Inflammatory macrophage (primary cell): ENCODE results near the gene ALDH9A1.
A peak's percentile ranks its signal among the peaks of the same experiment; 100 is the strongest.
"Not testable (repeated sequence)": the region's sequence is repeated elsewhere in the genome, so short reads cannot be mapped to it uniquely, and the experiment has no call there.

Experiments
- DNase-seq, 2 donors: peaks; one replicate each; pipeline ENCODE4 v3.0.0-alpha.2; 2020 to 2022

ALDH9A1 gene

DNA sequence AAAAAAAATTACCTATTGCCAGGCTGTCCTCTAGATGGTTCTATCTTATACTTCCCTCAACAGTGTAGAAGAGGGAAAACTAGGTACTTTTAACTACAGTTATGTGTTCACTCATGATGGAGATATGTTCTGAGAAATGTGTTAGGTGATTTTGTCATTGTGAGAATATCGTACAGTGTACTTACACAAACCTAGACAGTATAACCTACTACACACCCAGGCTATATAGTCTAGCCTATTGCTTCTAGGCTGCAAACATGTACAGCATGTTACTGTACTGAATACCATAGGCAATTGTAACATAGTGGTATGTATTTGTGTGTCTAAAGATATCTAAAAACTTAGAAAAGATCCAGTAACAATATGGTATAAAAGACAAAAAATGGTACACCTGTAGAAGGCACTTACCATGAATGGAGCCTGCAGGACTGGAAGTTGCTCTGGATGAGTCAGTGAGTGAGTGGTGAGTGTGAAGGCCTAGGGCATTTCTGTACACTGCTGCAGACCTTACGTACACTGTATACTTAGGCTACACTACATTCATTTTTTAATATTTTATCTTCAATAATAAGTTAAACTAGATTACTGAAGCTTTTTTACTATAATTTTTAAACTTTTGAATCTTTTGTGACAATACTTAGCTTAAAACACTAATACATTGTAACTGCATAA lies 54.2 kb downstream of the ALDH9A1 start:
- DNase-seq, result no peak

DNA sequence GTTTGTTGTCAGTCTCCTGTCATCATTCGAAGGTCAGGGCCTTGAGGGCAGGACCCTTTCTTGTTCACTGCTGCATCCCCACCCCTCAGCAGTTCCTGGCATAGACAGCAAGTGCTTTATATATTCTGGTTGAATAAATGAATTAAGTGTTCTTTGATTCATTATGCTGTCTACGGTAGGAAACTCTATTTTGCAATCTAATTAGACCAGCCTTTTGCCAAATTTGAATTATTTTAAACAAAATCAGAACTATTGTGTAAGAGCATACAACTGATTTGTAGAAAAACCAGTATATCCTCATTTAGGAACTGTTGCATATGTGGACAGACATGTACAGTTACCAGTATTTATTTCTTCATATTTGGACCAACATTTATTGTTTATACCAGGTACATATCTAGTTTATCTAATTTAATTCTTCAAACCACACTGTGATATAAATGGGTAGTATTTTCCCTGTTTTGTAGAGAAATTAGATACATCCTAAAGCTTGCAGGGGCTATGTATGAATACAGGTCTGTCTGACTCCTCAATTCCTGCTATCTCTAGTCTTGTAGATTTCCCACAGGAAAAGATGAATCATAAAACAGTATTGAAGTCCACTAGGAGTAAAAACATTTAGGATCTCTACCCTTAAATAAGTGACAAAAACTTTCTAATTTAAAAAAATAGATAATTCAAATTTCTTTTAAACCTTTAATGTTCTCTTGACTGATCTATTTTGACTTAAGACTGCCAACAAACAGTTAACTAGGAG lies 57.0 kb downstream of the ALDH9A1 start:
- peak in 1 of 2 donors; percentile 21 for DNase-seq

DNA sequence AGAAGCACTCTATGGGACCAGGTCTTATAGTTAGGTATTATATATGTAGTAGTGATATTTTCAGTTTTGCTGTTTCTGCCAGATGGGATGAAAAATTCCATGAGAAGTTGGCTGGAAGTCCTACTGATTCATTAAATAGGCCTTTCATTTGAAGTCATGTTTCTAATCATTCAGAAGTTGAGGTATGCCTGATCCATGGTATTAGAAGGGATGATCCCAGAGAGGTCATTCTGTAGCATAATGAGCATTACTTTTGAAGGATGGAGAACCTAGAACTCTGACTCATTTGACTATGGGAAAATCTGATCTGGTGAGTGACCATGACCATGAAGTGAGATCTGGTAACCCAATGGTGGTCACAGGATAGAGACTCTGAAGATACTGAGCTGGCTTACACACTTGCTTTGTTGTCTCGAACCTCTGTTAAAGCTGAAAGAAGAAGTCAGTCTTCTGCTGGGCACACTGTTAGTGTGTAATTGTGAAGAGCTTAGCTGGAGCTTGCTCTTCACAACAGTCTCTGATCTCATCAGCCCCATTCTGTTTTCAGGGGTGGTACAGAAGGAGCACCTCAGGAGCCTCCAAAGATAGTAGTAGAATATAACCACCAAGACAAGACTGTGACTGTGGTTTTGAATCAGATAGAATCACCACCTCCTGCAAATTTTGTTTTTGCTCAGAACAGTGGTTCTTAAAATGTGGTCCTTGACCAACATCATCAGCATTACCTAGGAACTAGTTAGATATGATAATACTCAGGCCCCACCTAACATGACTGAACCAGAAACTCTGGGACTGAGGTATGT lies 58.3 kb downstream of the ALDH9A1 start:
- no peak for DNase-seq

DNA sequence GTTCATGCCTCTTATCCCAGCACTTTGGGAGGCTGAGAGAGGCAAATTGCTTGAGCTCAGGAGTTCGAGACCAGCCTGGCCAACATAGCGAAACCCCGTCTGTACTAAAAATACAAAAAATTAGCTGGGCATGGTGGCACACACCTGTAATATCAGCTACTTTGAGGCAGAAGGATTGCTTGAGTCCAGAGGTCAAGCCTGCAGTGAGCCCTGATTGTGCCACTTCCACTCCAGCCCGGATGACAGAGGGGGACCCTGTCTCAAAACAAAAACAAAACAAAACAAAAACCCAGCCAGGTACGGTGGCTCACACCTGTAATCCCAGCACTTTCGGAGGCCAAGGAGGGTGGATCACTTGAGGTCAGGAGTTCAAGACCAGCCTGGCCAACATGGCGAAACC lies 60.2 kb downstream of the ALDH9A1 start:
- DNase-seq, result not testable (repeated sequence)

DNA sequence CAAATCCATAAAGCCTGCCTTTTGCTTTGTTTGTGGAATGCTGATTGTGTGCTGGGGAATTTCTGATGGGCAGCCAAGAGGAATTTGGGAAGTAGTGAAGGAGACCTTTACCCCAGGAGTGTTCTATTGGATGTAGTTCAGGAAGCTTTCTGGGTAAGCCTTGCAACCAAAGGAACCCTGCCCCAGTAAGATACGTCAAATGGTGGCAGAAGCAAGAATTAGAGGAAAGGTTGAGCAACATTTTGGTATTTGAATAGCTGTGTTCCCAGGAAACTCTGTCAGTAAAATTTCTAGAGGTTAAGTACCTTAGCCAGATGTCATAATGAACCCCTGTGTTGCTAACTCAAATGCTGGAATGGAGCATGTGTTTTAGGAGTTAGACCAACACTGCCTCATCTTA lies 60.9 kb downstream of the ALDH9A1 start:
- no peak for DNase-seq

DNA sequence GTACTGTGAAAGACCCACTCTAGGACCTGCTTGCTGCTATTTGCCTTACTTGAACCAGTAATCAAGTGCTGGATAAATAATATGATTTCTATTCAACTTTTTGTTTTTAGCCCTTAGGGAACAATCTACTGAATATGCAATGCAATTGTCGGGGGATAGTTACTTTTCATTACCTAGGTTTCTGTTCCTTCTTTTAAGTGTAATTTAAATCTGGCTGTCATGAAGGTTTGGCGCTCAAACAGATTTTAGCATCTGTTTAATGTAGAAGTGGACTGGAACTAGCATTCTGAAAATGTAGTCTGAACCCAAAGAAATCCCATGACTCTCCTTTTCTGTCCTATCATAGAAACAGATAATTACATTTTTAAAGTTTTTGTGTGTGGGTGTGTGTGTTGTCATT lies 62.5 kb downstream of the ALDH9A1 start:
- DNase-seq, result peak; percentile 13 to 24

DNA sequence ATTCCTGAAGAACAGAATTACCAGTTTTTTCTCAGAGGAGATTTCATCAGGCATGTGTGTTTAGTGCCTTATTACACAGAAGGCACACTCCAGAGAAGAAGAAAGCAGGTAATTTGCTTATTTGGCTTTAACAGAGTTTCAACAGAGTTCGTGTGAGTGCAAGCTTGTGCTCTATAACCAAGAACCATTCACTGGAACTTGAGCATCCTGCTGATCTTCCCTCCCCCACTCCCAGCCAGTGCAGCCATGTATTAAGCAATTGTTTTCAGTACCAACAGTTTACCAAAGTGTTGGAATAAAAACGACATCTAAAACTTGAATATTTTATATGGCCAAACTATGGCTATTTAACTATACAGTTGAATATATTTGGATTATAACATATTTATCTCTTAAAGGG lies 63.0 kb downstream of the ALDH9A1 start:
- no peak for DNase-seq

DNA sequence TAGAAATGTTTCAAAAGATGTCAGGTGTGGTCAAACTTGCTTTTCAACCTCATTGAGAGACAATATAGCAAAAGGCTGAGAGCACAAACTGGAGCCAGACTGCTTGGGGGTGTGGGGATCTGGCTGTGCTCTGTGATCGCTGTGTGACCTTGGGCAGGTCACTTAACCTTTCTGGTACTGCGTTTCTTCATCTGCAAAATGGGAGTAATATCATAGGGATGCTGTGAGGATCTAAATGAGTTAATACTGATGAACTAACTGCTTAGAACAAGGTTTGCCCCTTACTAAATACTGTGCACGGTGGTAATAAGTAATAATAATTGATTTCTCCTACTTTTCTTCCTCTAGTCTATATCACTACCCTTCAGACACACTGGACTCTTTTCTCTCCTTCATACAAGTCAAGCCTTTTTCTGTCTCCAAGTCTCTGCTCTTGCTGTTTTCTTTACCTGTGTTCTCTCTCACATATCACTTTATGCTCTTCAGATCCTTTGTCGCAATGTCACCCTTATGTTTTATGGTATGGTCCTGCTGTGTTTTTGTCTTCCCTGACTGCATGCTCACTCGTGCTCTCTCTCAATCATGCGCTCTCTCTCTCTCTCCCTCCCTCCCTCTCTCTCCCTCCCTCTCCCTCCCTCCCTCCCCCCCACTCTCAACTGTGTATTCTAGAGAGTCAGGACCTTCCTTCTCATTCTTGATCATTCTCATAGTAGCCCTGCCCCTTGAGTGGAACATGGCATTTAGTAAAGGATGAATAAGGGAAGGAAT lies 64.0 kb downstream of the ALDH9A1 start:
- DNase-seq, result no peak

DNA sequence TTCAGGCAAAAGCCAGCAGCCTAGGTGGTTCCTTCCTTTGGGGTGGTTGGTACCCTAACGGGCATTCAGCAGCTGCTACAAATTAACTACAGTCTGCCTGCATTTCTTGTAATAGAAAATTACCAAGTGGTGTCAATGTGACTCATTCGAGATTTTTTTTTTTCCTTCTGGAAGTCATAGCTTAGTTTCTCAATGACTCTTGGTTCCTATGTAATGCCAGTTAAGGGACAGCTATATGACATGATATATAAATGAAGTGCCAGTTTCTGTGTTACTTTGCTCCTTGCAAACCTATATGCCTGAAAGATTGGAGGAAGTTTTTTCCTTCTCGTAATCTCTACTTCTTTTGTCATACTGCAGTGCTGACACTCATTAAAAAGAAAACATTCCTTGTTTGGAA lies 64.7 kb downstream of the ALDH9A1 start:
- peak; percentile 43 to 72 for DNase-seq

DNA sequence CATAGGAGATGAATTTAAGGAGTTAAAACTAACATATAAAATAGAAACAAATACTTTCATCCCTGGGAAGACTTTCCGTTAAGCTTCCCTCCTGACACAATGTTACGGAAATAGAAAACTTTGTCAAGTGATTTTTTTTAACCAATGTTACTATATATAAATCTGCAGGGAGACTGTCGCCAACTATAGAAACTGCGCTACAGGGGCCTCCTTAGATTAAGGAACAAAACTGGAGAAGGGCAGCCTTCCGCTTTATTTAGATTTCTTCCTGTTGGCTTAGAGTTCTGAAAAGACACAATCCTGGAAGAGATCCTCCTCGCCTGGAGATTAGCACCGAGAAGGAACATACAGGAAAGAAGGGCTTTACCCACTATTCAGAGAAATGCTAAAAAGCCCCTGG lies 65.9 kb downstream of the ALDH9A1 start:
- peak; percentile 66 to 70 for DNase-seq

DNA sequence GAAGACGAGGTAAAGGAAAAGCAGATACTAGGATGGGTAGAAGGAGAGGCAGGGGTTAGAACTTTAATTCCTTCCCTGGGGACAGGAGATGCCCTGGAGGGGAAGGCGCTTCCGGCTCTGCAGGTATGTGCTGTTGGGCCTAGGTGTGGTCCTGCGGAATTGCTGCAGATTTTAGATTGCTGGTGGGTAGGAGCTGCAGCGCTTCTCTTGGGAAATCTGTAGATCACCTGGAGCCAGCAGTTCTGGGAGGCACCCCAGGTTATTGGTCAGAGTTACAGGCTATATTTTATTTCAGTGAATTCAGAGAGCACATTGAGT lies 66.3 kb downstream of the ALDH9A1 start:
- DNase-seq, result no peak

DNA sequence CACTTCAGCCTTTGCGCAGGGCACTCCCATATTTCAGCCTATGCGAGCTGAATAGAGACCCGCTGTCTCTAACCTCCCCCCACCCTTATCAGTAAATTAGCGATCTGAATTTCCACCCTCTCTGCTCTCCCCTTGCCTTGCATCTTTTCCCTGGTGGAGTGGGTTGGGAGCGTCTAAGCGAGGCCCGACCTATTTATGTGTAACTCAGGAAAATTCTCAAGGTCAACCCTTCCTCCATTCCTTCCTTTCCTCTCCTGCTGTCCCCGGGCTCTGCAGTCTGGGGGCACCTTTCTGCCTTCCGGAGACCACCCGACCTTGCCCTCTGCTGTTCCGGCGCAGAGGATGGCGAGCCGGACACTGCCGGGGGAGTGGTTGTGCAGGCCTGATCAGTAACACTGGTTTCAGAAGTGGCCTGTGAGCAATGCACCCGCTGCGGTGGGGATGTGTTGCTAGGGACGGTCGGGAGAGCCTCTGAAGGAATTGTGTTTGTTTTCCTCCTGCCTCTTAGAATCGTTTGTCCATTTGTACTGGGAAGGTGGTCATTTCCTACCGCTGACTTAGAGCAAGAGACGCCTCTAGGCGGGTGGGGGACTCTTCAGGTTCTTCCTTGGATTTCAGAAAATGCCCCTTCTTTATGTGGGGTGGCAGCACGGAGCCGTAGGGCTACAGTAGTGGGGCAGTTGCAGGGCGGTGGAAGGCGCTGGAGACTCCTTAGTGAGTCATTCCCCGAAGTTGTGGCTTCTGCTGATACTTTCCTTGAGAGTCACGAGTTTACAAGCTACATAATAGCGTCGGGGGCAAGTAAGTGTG lies 66.8 kb downstream of the ALDH9A1 start:
- peak; percentile 71 to 79 for DNase-seq

DNA sequence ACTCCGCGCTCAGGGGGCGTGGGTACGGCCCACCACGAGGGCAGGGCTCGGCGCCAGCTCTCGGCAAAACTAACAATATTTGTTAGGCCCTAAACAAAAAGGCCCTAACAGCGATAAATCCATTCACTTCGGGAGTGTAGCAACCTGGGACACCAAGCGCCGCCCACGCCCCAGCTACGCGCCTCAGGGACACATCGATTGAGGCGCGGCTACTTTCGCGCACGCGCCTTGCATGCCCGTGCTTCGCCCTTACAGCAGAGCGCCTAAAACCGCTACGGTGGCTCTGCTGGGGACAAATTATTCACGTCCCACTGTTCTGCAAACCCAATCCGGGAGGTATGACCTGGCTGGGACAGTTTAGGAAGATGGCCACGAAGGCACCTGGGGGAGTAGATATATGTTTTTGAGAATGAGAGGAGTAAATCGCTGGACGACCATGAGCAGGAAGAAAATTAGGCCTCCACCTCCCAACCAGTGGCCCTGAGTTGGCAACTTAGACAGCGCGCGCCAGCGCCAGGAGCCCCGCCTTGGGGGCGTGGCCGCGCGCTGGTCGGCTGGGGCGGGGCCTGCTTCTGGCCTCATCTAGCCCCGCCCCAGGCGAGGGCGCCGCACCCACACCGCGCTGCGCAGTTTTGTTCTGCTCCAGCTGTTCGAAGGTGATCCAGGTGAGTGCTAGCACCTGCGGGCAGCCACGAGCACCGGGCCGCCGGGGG lies 67.6 kb downstream of the ALDH9A1 start, which contains the start of gene MGST3:
TSS of gene MGST3 (plus strand) at position 606 of the 713 bp plus-strand sequence. CDS start 18,614 bp downstream, outside the sequence.
- DNase-seq, result peak; percentile 96 to 99

DNA sequence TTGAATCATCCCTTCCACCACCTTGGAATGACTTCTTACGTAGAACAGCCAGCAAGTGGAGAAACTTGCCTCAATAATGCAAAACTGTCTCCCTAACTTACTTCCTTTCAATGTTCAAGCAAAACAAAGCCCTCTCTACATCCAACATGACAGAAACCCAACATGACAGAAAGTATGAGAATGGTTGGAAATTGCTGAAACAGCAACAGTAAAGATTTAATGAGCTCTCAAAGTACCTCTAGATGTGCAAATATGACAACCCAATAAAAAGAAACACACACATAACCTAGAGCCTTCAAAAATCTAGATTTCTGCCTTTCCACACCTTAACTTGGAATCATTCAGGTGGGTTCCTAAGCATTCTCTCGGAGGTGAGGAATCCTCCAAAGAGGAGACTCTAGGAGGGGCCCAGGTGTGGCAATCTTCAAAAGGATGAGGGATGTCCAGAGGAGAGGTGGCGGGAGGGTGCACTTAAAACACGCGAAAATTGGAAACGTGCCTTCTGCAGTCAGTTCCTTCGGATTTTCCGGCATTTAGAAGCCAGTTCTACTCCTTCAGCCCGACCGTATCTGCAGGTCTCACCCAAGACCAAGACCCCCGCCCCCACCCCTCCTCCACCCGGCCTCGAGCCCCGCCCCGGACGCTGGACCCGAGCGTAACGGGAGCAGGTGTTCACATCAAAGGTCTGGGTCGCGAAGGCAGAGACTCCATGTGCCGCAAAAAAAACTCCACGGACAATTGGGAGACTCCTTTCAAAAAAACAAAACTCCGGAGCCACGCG lies 68.3 kb downstream of the ALDH9A1 start:
- no peak for DNase-seq

DNA sequence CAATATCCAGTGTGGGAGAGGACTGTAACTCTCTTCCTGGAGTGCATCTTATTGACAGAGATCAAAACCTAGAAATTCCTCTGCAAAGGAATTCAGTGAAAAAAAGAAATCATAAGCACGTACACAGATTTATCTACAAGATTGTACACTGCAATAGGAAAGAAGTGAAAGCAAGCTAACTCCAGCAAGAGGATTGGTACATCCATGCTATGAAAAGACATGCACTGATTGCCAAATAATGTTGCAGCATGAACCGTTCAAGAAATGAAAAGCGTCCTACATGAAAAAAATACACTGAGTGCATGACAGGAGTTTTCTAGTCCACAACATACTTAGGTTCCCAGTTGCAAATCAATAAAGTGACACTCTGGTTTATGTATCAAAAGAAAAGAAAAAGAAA lies 69.2 kb downstream of the ALDH9A1 start:
- DNase-seq, result peak; percentile 45 to 76

DNA sequence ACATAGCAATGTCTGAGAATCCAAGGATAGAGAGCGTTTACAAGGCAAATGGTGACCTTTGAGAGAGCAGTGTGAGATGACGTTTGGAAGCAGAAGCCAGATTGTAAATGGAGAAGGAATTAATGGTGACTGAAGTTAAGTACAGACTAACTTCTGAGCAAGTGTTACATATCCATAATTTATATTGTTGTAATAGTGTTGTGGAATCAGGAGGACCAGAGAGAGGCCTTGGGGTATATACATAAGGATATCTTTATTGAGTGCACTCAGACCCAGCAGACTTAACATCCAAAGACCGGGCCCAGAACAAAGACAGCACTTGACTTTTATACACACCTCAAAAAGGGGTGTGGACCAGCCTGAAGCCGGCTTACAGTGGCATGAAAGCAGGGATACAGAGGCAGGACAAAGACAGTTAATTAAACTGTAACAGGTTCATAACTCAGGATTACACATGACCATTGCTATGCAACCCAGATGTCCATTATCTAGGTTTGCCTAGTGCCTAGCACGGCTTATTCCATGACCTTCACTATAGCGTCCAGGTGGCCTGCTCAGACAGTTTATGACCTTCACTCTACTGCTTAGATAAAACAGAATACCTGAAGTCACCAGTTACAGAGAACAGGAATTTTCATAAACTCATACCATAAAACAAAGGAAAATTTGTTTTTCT lies 70.1 kb downstream of the ALDH9A1 start:
- DNase-seq, result no peak

DNA sequence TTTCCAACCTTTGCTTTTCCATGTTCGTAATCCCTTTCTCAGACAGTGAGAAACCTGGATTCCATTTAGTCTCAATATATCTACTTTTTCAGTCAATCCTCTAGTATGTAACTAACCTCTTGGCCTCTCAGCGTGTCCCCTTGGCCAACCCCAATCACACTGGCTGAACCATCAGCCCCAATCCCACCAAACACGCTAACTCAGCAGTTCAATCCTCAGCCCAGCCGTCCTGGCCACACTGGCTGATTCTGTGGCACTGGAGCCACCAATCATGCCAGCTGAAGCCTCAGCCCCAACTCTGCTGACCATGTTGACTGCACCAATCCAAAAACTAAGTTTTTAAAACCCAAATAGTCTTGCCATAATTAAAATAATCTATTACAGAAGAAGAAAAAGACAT lies 73.9 kb downstream of the ALDH9A1 start:
- no peak for DNase-seq

DNA sequence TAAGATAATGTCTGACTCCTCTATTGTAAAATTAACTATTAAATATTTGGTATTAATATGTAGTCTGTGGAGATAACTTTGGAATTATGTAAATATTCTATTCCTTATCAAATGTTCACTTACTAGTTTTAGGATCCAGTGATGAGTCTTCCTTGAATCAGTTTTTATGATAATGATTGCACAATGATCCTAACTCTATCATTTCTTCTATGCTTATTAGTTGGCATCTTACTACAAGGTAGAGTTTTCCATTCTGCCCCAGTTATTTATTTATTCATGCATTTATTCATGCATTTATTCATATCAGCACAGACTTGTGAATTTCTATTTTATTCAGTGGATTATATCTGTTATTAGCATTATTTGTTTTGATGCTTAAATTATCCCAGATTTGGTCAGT lies 74.7 kb downstream of the ALDH9A1 start:
- DNase-seq, result no peak

DNA sequence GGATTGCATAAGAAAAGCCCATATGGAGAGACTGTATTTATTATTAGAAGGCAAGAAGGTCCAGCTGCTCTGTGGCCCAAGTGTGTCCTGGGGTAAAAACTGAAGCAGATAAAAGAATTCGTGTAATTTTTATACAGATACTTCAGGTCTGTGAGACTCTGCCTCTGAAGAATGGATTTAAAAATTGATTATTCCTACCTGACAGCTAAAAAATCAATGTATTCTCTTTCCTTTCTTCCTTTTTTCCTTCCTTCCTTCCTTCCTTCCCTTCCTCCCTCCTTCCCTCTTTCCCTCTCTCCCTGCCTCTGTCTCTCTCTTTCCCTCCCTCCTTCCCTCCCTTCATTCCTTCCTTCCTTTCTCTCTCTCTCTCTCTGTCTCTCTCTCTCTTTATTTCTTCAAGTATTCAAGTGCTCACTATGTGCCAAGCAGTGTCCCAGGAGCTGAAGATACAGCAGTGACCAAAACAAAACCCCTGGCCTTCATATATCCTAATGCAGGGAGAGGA lies 78.7 kb downstream of the ALDH9A1 start:
- DNase-seq, result no peak
